Psoas muscle (tissue), 8 donors: Measurements from ENCODE around the gene SPTBN5. TPM values are rescaled to one million over a fixed set of nuclear protein-coding genes. Genes with fewer than 3 reads are reported as not detected.
A peak's percentile ranks its signal among the peaks of the same experiment; 100 is the strongest.

Experiments
- ATAC-seq, 4 donors: fragments of 200-7000 bp; cut with Tn5 transposase; one replicate each; pipeline ENCODE4 v1.9.1; 2020; ENCODE audit warnings: moderate library complexity in 3 of 4, mild to moderate bottlenecking in 2 of 4
- DNase-seq, 2 donors: peaks; one replicate each; pipeline ENCODE4 v3.0.0-alpha.2; 2020
- H3K27ac ChIP-seq: fragments of 200-600 bp; one replicate; pipeline ENCODE4 v1.8.0; 2022
- H3K27me3 ChIP-seq, 3 donors: fragments of 200-600 bp in 1 of 3; one replicate each; pipeline versions ENCODE4 v1.6.1 to v1.8.0; 2013 to 2022; ENCODE audit warnings: low read length in 2 of 3, mild to moderate bottlenecking in 2 of 3, moderate library complexity in 1 of 3; ENCODE audit not compliant: insufficient read depth in 3 of 3
- H3K36me3 ChIP-seq, 2 donors: fragments of 200-600 bp in 1 of 2; one replicate each; pipeline versions ENCODE4 v1.6.1 to v1.8.0; 2013 to 2022; ENCODE audit warnings: low read depth in 1 of 2, mild to moderate bottlenecking in 1 of 2, moderate library complexity in 1 of 2; ENCODE audit not compliant: insufficient read depth in 1 of 2
- H3K4me1 ChIP-seq: fragments of 200-600 bp; one replicate; pipeline ENCODE4 v1.8.0; 2022
- H3K4me3 ChIP-seq: fragments of 200-600 bp; one replicate; pipeline ENCODE4 v1.8.0; 2022; ENCODE audit warnings: mild to moderate bottlenecking
- H3K9me3 ChIP-seq: fragments of 200-600 bp; one replicate; pipeline ENCODE4 v1.8.0; 2022
- WGBS, 3 donors: extraction: QIAGEN DNeasy Blood & Tissue Kit; methylation state at CpG; one replicate each; pipeline versions ENCODE4 v1.1.6 to v1.1.7; 2013; 5-methylcytosine and 5-hydroxymethylcytosine counted together
- intact Hi-C, 2 donors: fragments of 100-400 bp; cut with DNase I; formaldehyde crosslinking; loops; one replicate each; pipeline versions ENCODE4 v1.11.0 to v1.14.2; 2022
- polyA plus RNA-seq, 3 donors: library from polyadenylated mRNA; stranded (reverse); fragments of 200-250 nt; gene quantifications; one replicate each; pipeline ENCODE4 v1.2.3, GENCODE V29; 2013
- total RNA-seq, 4 donors: library from RNA; stranded (reverse); fragmentation: NEBNext Ultra II Directional in 2 of 4; extraction: Animal tissue kit (Norgen Biotek cat#: 25700) in 2 of 4; gene quantifications; one replicate each; pipeline versions ENCODE4 v1.2.1 to v1.2.4, GENCODE V29; 2021 to 2023
- TF ChIP-seq, protein P1 (sequence below): fragments of 200-600 bp; IDR thresholded peaks from one replicate; pipeline ENCODE4 v1.8.0; 2022; ENCODE audit warnings: antibody characterized with exemption
- donor health status: healthy with polysubstance abuse.
- donor health status: DM: no; HTN: no; CAD: no; lungs with moderate emphysema.
- donor health status: Bipolar disorder and iron deficiency.
- donor health status: healthy.
- donor health status: DM: yes; HTN: yes; CAD: no.
- donor health status: DM: no; HTN: no; CAD: no.
- donor health status: DM: no; HTN: no; CAD: no.
- donor health status: DM: yes; HTN: yes; CAD: no.

The SPTBN5 gene
- total and polyA plus RNA-seq, 7 donors: 0.10 to 0.47 (median 0.22) TPM

DNA sequence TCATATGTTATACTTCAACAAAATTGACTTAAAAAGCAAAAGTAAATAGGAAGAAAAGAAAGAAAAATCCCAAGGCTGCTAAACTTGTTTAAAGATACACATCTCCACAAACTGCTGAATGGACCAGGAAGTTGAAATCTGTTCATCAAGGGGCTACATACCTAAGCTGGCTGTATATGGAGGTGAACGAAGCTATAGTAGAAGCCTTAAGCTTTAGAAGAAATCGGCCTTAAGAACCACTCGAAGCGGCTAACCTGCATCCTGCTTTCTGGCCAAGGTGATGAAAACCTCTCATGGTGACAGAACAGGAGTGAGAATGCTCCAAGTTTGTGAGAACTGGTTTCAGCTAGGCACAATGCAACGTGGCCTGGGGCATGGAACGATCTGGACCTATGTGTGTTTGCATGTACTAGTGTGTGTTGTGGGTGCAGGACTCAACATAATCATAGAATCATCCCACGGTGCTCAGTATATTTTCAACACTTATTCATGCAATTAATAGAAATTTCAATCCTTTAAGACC is 31.3 kb upstream of the SPTBN5 start:
- H3K4me3 ChIP-seq: no peak overlapping the region
- TF ChIP-seq, protein P1, sequence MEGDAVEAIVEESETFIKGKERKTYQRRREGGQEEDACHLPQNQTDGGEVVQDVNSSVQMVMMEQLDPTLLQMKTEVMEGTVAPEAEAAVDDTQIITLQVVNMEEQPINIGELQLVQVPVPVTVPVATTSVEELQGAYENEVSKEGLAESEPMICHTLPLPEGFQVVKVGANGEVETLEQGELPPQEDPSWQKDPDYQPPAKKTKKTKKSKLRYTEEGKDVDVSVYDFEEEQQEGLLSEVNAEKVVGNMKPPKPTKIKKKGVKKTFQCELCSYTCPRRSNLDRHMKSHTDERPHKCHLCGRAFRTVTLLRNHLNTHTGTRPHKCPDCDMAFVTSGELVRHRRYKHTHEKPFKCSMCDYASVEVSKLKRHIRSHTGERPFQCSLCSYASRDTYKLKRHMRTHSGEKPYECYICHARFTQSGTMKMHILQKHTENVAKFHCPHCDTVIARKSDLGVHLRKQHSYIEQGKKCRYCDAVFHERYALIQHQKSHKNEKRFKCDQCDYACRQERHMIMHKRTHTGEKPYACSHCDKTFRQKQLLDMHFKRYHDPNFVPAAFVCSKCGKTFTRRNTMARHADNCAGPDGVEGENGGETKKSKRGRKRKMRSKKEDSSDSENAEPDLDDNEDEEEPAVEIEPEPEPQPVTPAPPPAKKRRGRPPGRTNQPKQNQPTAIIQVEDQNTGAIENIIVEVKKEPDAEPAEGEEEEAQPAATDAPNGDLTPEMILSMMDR: no peak
- DNase-seq (no peak), ATAC-seq (no peak)
- no peak overlapping the region for H3K27ac ChIP-seq
- WGBS, 3 donors: 86 to 87% (median 87%) methylated on average over 7 of the region's 7 CpGs
- intact Hi-C loops: loop anchor here in 1 of 2 donors (5.0 kb wide), 1 partner anchor 47 kb away; the partner anchor contains the start of gene EHD4
- no peaks in the 10 kb centered on the region for H3K36me3 ChIP-seq
- no peaks in the 10 kb centered on the region for H3K27me3 ChIP-seq
- no peaks in the 10 kb centered on the region for H3K9me3 ChIP-seq
- peaks cover 43% of the 10 kb centered on the region for H3K4me1 ChIP-seq

- H3K4me1 ChIP-seq: peaks cover 28% of the 10 kb centered on the region
- TF ChIP-seq, protein P1: no peak
- intact Hi-C loops: no loop called here
- ATAC-seq (no peak), DNase-seq (no peak)
- H3K36me3 ChIP-seq: no peaks in the 10 kb centered on the region
- no peak overlapping the region for H3K4me3 ChIP-seq
- 96 to 98% (median 97%) methylated on average over 3 of the region's 3 CpGs for WGBS, 3 donors
- H3K27me3 ChIP-seq: no peaks in the 10 kb centered on the region
- no peaks in the 10 kb centered on the region for H3K9me3 ChIP-seq
- H3K27ac ChIP-seq: no peak overlapping the region
These were observed 29.6 kb upstream of the SPTBN5 start for GRCh38 chr15:41923401-41923997.

- Histone ChIP-seq H3K36me3 (no peaks in the 10 kb centered on the region), H3K9me3 (no peaks in the 10 kb centered on the region), H3K4me1 (peaks cover 32% of the 10 kb centered on the region), H3K4me3 (no peak overlapping the region), H3K27me3 (no peaks in the 10 kb centered on the region), H3K27ac (no peak overlapping the region)
- 45 to 65% (median 46%) methylated on average over 9 of the region's 9 CpGs for WGBS, 3 donors
- DNase-seq (no peak), ATAC-seq (no peak)
- intact Hi-C loops: no loop called here
- TF ChIP-seq, protein P1: no peak
These were observed 28.5 kb upstream of the SPTBN5 start for GRCh38 chr15:41922353-41922752.

DNA sequence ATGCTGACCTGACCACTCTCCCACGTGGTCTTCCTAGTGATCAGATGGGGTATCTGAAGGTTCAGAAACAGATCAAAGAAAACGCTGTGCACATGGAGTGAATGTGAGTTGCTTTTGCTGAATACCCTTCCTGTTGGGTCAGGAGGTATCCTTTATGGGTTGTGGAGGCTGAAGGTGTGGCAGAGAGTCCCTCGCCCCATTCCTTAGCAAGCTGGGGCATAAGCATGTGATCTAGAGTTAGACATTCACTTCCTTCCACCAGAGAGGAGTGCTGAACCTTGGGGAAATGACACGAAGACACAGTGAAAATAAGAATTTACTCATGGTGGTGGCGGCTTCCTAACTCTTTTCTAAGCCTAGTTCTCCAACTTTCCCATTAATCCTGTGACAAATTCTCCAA is 27.8 kb upstream of the SPTBN5 start:
- intact Hi-C loops: no loop called here
- TF ChIP-seq, protein P1: no peak
- WGBS, 3 donors: 77 to 81% (median 78%) methylated on average over 5 of the region's 5 CpGs
- peaks cover 40% of the 10 kb centered on the region for H3K4me1 ChIP-seq
- DNase-seq: no peak
- no peaks in the 10 kb centered on the region for H3K27me3 ChIP-seq
- H3K27ac ChIP-seq: no peak overlapping the region
- ATAC-seq: no peak
- no peaks in the 10 kb centered on the region for H3K36me3 ChIP-seq
- H3K9me3 ChIP-seq: no peaks in the 10 kb centered on the region
- H3K4me3 ChIP-seq: no peak overlapping the region

GRCh38 chr15:41921167-41921566 is 27.3 kb upstream of the SPTBN5 start:
- ATAC-seq (peak in 1 of 4 donors; percentile 18), DNase-seq (no peak)
- no peak overlapping the region for H3K4me3 ChIP-seq
- H3K27ac ChIP-seq: no peak overlapping the region
- intact Hi-C loops: no loop called here
- H3K9me3 ChIP-seq: no peaks in the 10 kb centered on the region
- no peaks in the 10 kb centered on the region for H3K36me3 ChIP-seq
- TF ChIP-seq, protein P1: no peak
- 55 to 69% (median 62%) methylated on average over 9 of the region's 9 CpGs for WGBS, 3 donors
- H3K4me1 ChIP-seq: peaks cover 40% of the 10 kb centered on the region
- H3K27me3 ChIP-seq: no peaks in the 10 kb centered on the region
